ENCODE measurements around the gene SFSWAP. TPM values are rescaled to one million over a fixed set of nuclear protein-coding genes. Genes with fewer than 3 reads are reported as not detected.

SFSWAP gene
- total RNA-seq, 1 experiment from 2014 or later: 50.4 TPM

- DNase-seq (ENCODE audit: low read depth, low spot score) (no peak), ATAC-seq (no peak)
- H3K36me3 ChIP-seq (ENCODE audit: control insufficient read depth in 1 of 2, insufficient read depth in 2 of 2, low read length in 2 of 2): peaks cover 9 to 23% of the 10 kb centered on the region in 2 experiments; a peak in 3 of 4 replicates
- no peaks in the 10 kb centered on the region for H3K79me2 ChIP-seq (ENCODE audit: insufficient read depth, low read length)
- H3K9me3 ChIP-seq (ENCODE audit: control insufficient read depth in 1 of 2, insufficient read depth in 1 of 2, low read depth in 1 of 2, low read length in 2 of 2): no peaks in the 10 kb centered on the region
- no peaks in the 10 kb centered on the region; a peak in 1 of 4 replicates for H3K4me1 ChIP-seq (ENCODE audit: control insufficient read depth in 1 of 2, insufficient read depth in 2 of 2, low read length in 2 of 2)
- no peak for TF ChIP-seq EGR1 (IDR thresholded peaks at IDR 0.05; ENCODE audit: low read depth)
- no peak for TF ChIP-seq REST (IDR thresholded peaks at IDR 0.05; ENCODE audit: low read depth)
- no peak for TF ChIP-seq ZNF274 (IDR thresholded peaks at IDR 0.05; ENCODE audit: low read depth, low read length)
- TF ChIP-seq ZBTB33 (IDR thresholded peaks at IDR 0.05; ENCODE audit: extremely low read depth, insufficient replicate concordance, low read length): no peak
- TF ChIP-seq FOSL1 (IDR thresholded peaks at IDR 0.05; ENCODE audit: low read depth): no peak
- H3K4me3 ChIP-seq (replicated peaks in 1 of 2; ENCODE audit: low read depth in 1 of 2, low read length in 2 of 2): no peak overlapping the region
- no peaks in the 10 kb centered on the region for H3K27me3 ChIP-seq (ENCODE audit: insufficient read depth, low read length)
- POLR2A ChIA-PET: no interaction called here
- intact Hi-C loops (cut with micrococcal nuclease): no loop called here
- H3K27ac ChIP-seq (ENCODE audit: low read depth, low read length): no peak overlapping the region
- no peak overlapping the region for H2AFZ ChIP-seq (ENCODE audit: low read depth, low read length, poor library complexity, severe bottlenecking)
- H3K4me2 ChIP-seq (ENCODE audit: low read length): no peak overlapping the region
- H4K20me1 ChIP-seq (ENCODE audit: insufficient read depth): no peaks in the 10 kb centered on the region
- BruUV-seq (replicated peaks): no TSS peak
- RAD21 ChIA-PET (ENCODE audit: low non-redundant PET in 1 of 2, low total read pairs in 2 of 2, uncharacterized antibody in 2 of 2, unreplicated experiment in 2 of 2): no interaction called here
- H3K9me2 ChIP-seq (ENCODE audit: insufficient read depth): no peaks in the 10 kb centered on the region
- CTCF ChIA-PET: no interaction called here
- no peak overlapping the region for H3K9ac ChIP-seq (ENCODE audit: low read length)
Observed at GRCh38 chr12:131797588-131797934, 86.7 kb downstream of the SFSWAP start.
